HepG2 (cell line): ENCODE data around the gene CKAP5. TPM values are rescaled to one million over a fixed set of nuclear protein-coding genes. Genes with fewer than 3 reads are reported as not detected.
A peak's percentile ranks its signal among the peaks of the same experiment; 100 is the strongest.

ENCODE experiments used
- ARNT2 ChIP-seq: sonication (generic); formaldehyde crosslinking; IDR thresholded peaks from 2 replicates; pipeline ENCODE4 v1.8.0; 2022; ENCODE audit warnings: mild to moderate bottlenecking, low read depth, missing genetic modification reagents, moderate library complexity
- ATF7-NPFF ChIP-seq: sonication (generic); formaldehyde crosslinking; IDR thresholded peaks from 2 replicates; pipeline ENCODE4 v1.8.1; 2023; ENCODE audit warnings: mild to moderate bottlenecking, low read depth, missing genetic modification reagents, moderate library complexity
- HNF4A ChIP-seq: sonication (generic); formaldehyde crosslinking; IDR thresholded peaks from 2 replicates; pipeline ENCODE4 v1.4.0; 2020; ENCODE audit warnings: missing genetic modification reagents
- HOXD1 ChIP-seq: sonication (generic); formaldehyde crosslinking; IDR thresholded peaks from 2 replicates; pipeline ENCODE4 v1.5.0; 2020; ENCODE audit warnings: missing genetic modification reagents
- NFIB ChIP-seq: sonication (generic); formaldehyde crosslinking; IDR thresholded peaks from 2 replicates; pipeline ENCODE4 v1.9.0; 2021; ENCODE audit warnings: missing genetic modification reagents, mild to moderate bottlenecking, borderline replicate concordance
- PHF5A ChIP-seq: IDR thresholded peaks from one replicate; pipeline ENCODE4 v1.6.1; 2018; ENCODE audit warnings: low read depth, missing genetic modification reagents; ENCODE audit not compliant: unreplicated experiment
- REPIN1 ChIP-seq: sonication (generic); formaldehyde crosslinking; IDR thresholded peaks from 2 replicates; pipeline ENCODE4 v1.8.0; 2022; ENCODE audit warnings: missing genetic modification reagents, low read depth, mild to moderate bottlenecking, borderline replicate concordance
- SAFB2 ChIP-seq: sonication (generic); formaldehyde crosslinking; IDR thresholded peaks from 2 replicates; pipeline ENCODE4 v1.5.1; 2020; ENCODE audit warnings: missing genetic modification reagents, low read depth, mild to moderate bottlenecking, borderline replicate concordance
- TBL1XR1 ChIP-seq: fragments of 150-350 bp; IDR thresholded peaks from 2 replicates; pipeline ENCODE4 v1.6.1; 2014; ENCODE audit warnings: borderline replicate concordance, low read length; ENCODE audit not compliant: partially characterized antibody
- U2AF2 ChIP-seq: fragments of 200-400 bp; formaldehyde crosslinking; IDR thresholded peaks from 2 replicates; pipeline ENCODE4 v1.6.1; 2017; ENCODE audit warnings: low read depth, mild to moderate bottlenecking, low read length
- ZNF121 ChIP-seq: sonication (generic); formaldehyde crosslinking; IDR thresholded peaks from 2 replicates; pipeline ENCODE4 v1.5.0; 2020; ENCODE audit warnings: mild to moderate bottlenecking, missing genetic modification reagents
- ZNF446 ChIP-seq: sonication (generic); formaldehyde crosslinking; IDR thresholded peaks from 2 replicates; pipeline ENCODE4 v1.5.0; 2020; ENCODE audit warnings: mild to moderate bottlenecking, missing genetic modification reagents
- ZNF614 ChIP-seq: IDR thresholded peaks from 2 replicates; pipeline ENCODE4 v1.6.1; 2018; ENCODE audit warnings: missing biosample characterization, missing genetic modification reagents, inconsistent platforms, borderline replicate concordance
- ZNF644 ChIP-seq: IDR thresholded peaks from 2 replicates; pipeline ENCODE4 v1.6.1; 2016; ENCODE audit warnings: low read depth
- polyA plus RNA-seq, 8 experiments: library from polyadenylated mRNA; depleted of rRNA in 3 of 8; stranded (reverse) in 7 of 8; unstranded in 1 of 8; fragments of >200 nt; fragmentation: Illumina TruSeq in 4 of 8; extraction: Trizol in 4 of 8; gene quantifications; 2 replicates each; pipeline versions ENCODE4 v1.2.1 to v1.2.3, GENCODE V29; 2011 to 2016; ENCODE audit warnings: low read depth in 4 of 8, missing spikeins in 1 of 8, mixed read lengths in 1 of 8; ENCODE audit not compliant: insufficient read depth in 1 of 8
- total RNA-seq, 5 experiments: library from RNA; depleted of rRNA; stranded (reverse); fragments of >200 nt; fragmentation: Illumina TruSeq; extraction: Trizol; gene quantifications; 2 replicates each; pipeline ENCODE4 v1.2.3, GENCODE V29; 2016; ENCODE audit warnings: low read depth in 1 of 5
- TF ChIP-seq, protein P1 (sequence below): sonication (generic); formaldehyde crosslinking; IDR thresholded peaks from 2 replicates; pipeline ENCODE4 v1.5.1; 2020; ENCODE audit warnings: missing genetic modification reagents, mild to moderate bottlenecking, borderline replicate concordance
- TF ChIP-seq, protein P2 (sequence below): sonication (generic); formaldehyde crosslinking; IDR thresholded peaks from 2 replicates; pipeline ENCODE4 v1.5.0; 2020; ENCODE audit warnings: missing genetic modification reagents, mild to moderate bottlenecking, borderline replicate concordance
- TF ChIP-seq, protein P3 (sequence below): sonication (generic); formaldehyde crosslinking; IDR thresholded peaks from 2 replicates; pipeline ENCODE4 v1.4.0; 2020; ENCODE audit warnings: missing genetic modification reagents, low read depth, mild to moderate bottlenecking, borderline replicate concordance
- TF ChIP-seq, protein P4 (sequence below): sonication (generic); formaldehyde crosslinking; IDR thresholded peaks from 2 replicates; pipeline ENCODE4 v1.4.0; 2020; ENCODE audit warnings: missing genetic modification reagents, mild to moderate bottlenecking, borderline replicate concordance
- TF ChIP-seq, protein P5 (sequence below): IDR thresholded peaks from 2 replicates; pipeline ENCODE4 v1.6.1; 2016; ENCODE audit warnings: control low read depth
- TF ChIP-seq, protein P6 (sequence below): sonication (generic); formaldehyde crosslinking; IDR thresholded peaks from 2 replicates; pipeline ENCODE4 v1.8.1; 2023; ENCODE audit warnings: mild to moderate bottlenecking, moderate library complexity, missing genetic modification reagents

CKAP5 gene
- total and polyA plus RNA-seq, 2 of the 13 experiments (the other 11 are each of a cell fraction or from before 2014, with no cell fraction given) = 79.2 to 103 TPM

DNA sequence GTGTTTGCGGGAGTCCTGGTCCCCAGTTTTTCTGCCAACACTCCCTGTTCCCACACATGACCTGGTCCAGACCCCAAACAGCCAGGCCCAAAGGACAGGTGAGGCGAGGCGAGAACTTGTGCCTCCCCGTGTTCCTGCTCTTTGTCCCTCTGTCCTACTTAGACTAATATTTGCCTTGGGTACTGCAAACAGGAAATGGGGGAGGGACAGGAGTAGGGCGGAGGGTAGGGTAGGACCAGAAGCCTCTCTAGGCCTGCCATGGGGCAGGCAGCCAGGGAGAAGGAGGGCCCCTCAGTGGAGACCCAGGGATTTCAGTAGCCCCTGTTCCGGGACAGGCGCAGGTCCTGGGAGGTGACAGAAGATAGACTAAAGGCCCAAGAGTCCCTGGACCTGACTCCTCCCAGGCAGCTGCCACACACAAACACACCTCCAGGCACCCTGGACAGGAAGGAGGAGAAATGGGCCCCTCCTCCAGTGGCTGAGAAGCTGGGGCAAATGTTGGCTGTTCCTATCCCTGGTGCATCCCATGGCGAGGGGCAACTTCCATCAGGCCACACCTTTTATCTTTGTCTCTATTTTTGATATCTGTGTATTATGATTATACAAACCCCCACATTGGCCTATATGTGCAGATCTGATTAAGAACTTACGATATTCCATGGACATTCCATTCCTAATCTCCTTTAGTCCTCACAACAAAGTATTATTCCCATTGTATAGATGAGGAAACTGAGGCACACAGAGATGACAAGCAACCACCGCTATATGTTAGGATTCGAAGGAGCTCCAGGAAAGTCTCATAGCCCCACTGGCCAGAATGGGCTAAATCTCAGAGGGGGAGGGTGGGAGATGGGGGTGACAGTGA is 127.7 kb downstream of the CKAP5 start (continued):
- TF ChIP-seq, protein P1, sequence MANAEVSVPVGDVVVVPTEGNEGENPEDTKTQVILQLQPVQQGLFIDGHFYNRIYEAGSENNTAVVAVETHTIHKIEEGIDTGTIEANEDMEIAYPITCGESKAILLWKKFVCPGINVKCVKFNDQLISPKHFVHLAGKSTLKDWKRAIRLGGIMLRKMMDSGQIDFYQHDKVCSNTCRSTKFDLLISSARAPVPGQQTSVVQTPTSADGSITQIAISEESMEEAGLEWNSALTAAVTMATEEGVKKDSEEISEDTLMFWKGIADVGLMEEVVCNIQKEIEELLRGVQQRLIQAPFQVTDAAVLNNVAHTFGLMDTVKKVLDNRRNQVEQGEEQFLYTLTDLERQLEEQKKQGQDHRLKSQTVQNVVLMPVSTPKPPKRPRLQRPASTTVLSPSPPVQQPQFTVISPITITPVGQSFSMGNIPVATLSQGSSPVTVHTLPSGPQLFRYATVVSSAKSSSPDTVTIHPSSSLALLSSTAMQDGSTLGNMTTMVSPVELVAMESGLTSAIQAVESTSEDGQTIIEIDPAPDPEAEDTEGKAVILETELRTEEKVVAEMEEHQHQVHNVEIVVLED (CRISPR knock-in tag) = peak; percentile 40; the same call in 1 of the 2 replicates
- TF ChIP-seq, protein P2, sequence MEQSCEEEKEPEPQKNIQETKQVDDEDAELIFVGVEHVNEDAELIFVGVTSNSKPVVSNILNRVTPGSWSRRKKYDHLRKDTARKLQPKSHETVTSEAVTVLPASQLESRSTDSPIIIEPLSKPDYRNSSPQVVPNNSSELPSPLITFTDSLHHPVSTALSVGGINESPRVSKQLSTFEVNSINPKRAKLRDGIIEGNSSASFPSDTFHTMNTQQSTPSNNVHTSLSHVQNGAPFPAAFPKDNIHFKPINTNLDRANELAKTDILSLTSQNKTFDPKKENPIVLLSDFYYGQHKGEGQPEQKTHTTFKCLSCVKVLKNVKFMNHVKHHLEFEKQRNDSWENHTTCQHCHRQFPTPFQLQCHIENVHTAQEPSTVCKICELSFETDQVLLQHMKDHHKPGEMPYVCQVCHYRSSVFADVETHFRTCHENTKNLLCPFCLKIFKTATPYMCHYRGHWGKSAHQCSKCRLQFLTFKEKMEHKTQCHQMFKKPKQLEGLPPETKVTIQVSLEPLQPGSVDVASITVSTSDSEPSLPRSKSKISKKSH (CRISPR knock-in tag) = peak; percentile 46; the same call in 1 of the 2 replicates
- TF ChIP-seq, protein P3, sequence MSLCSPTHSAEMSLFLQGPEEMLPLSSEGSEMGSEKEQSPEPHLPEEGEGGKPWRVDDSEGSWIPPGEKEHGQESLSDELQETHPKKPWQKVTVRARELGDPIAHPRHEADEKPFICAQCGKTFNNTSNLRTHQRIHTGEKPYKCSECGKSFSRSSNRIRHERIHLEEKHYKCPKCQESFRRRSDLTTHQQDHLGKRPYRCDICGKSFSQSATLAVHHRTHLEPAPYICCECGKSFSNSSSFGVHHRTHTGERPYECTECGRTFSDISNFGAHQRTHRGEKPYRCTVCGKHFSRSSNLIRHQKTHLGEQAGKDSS (CRISPR knock-in tag) = 0 out of 2 replicates have a peak, but pooled peaks have one; percentile 23
- TF ChIP-seq ARNT2 (CRISPR knock-in tag) (0 out of 2 replicates have a peak, but pooled peaks have one; percentile 32), PHF5A (CRISPR knock-in tag) (peak; percentile 80), U2AF2 (no peak), SAFB2 (0 out of 2 replicates have a peak, but pooled peaks have one; percentile 7), NFIB (CRISPR knock-in tag) (no peak), TBL1XR1 (peak; percentile 56), ZNF121 (CRISPR knock-in tag) (peak; percentile 80), HOXD1 (peak; percentile 89), REPIN1 (CRISPR knock-in tag) (peak; percentile 84; the same call in 1 of the 2 replicates), ZNF644 (CRISPR knock-in tag) (peak; percentile 80; the same call in 1 of the 2 replicates), ATF7-NPFF (CRISPR knock-in tag) (0 out of 2 replicates have a peak, but pooled peaks have one; percentile 22), ZNF614 (CRISPR knock-in tag) (peak; percentile 79; the same call in 1 of the 2 replicates), HNF4A (CRISPR knock-in tag) (peak; percentile 97), ZNF446 (no peak)
- TF ChIP-seq, protein P4, sequence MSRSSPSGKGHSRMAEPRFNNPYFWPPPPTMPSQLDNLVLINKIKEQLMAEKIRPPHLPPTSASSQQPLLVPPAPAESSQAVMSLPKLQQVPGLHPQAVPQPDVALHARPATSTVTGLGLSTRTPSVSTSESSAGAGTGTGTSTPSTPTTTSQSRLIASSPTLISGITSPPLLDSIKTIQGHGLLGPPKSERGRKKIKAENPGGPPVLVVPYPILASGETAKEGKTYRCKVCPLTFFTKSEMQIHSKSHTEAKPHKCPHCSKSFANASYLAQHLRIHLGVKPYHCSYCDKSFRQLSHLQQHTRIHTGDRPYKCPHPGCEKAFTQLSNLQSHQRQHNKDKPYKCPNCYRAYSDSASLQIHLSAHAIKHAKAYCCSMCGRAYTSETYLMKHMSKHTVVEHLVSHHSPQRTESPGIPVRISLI (CRISPR knock-in tag) = peak; percentile 43; the same call in 1 of the 2 replicates
- TF ChIP-seq, protein P5, sequence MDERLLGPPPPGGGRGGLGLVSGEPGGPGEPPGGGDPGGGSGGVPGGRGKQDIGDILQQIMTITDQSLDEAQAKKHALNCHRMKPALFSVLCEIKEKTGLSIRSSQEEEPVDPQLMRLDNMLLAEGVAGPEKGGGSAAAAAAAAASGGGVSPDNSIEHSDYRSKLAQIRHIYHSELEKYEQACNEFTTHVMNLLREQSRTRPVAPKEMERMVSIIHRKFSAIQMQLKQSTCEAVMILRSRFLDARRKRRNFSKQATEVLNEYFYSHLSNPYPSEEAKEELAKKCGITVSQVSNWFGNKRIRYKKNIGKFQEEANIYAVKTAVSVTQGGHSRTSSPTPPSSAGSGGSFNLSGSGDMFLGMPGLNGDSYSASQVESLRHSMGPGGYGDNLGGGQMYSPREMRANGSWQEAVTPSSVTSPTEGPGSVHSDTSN (CRISPR knock-in tag) = no peak; the same call in 1 of the 2 replicates
- TF ChIP-seq, protein P6, sequence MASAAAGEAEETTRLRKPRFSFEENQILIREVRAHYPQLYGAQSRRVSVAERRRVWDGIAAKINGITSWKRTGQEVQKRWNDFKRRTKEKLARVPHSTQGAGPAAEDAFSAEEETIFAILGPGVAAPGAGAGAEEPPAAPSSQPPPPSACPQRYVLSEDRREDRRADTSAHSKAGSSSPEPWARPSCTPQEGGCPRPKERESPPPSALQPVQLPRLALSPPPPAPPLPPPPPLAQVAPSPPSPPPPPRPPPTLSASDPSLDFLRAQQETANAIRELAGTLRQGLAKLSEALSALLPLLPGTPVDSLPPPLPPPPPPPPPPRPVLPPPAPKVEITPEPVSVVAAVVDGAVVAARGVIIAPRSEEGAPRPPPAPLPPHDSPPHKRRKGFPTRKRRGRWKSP = peak; percentile 63
